ENCODE data around the gene TH. TPM values are rescaled to one million over a fixed set of nuclear protein-coding genes. Genes with fewer than 3 reads are reported as not detected.
"Not testable (repeated sequence)": the region's sequence is repeated elsewhere in the genome, so short reads cannot be mapped to it uniquely, and the experiment has no call there.

Gene TH
- total RNA-seq, 4 donors from 2014 or later, result 0.36 to 0.84 TPM; not detected in 2

DNA sequence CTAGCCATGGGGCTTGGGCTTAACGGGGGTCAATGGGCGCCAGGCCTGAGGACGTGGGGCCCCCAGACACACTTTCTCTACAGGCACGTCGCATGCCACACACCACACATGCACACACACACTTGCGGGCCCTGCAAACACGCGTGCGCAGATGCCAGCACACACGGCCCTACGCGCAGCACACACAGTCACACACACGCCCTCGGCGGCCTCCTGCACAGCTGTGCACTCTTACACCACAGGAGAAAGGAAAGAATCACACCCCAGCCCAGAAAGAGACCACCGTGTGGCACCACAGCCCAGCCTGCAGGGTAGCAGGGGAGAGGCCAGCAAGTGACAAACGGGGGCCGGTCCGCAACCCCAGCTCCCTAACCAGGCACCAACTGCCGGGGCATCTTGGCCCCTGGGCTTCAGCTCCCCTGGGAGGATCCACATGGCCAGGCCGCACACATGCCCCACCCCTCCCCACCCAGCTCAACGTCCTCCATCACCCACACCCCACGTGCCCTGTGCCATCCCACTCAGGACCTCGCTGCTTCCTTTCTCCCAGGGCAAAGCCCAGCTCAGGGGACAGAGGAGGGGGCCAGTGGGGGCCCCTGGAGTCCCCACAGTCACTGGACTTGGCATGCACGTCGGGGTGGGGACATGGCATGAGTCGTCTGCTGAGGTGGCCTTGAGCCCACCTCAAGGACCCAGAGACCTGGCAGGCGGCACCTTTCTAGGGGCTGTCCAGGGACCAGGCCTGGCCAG lies 26.3 kb upstream of the TH start:
- DNase-seq (ENCODE audit: low spot score in 2 of 2), result no peak
- 79 to 80% methylated on average over 24 to 28 of the region's 28 CpGs for WGBS, 2 donors
- no peak overlapping the region for H3K4me3 ChIP-seq (ENCODE audit: low read depth, poor library complexity, severe bottlenecking)
- TF ChIP-seq POLR2A (IDR thresholded peaks at IDR 0.05), result no peak
- TF ChIP-seq, protein P1, sequence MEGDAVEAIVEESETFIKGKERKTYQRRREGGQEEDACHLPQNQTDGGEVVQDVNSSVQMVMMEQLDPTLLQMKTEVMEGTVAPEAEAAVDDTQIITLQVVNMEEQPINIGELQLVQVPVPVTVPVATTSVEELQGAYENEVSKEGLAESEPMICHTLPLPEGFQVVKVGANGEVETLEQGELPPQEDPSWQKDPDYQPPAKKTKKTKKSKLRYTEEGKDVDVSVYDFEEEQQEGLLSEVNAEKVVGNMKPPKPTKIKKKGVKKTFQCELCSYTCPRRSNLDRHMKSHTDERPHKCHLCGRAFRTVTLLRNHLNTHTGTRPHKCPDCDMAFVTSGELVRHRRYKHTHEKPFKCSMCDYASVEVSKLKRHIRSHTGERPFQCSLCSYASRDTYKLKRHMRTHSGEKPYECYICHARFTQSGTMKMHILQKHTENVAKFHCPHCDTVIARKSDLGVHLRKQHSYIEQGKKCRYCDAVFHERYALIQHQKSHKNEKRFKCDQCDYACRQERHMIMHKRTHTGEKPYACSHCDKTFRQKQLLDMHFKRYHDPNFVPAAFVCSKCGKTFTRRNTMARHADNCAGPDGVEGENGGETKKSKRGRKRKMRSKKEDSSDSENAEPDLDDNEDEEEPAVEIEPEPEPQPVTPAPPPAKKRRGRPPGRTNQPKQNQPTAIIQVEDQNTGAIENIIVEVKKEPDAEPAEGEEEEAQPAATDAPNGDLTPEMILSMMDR (IDR thresholded peaks at IDR 0.05), result no peak
- intact Hi-C loops (cut with DNase I; ENCODE audit: low total_unique reads), result loop anchor here (5.0 to 10.0 kb wide), 3 partner anchors 99 to 697 kb away; no protein-coding TSS in a partner anchor

DNA sequence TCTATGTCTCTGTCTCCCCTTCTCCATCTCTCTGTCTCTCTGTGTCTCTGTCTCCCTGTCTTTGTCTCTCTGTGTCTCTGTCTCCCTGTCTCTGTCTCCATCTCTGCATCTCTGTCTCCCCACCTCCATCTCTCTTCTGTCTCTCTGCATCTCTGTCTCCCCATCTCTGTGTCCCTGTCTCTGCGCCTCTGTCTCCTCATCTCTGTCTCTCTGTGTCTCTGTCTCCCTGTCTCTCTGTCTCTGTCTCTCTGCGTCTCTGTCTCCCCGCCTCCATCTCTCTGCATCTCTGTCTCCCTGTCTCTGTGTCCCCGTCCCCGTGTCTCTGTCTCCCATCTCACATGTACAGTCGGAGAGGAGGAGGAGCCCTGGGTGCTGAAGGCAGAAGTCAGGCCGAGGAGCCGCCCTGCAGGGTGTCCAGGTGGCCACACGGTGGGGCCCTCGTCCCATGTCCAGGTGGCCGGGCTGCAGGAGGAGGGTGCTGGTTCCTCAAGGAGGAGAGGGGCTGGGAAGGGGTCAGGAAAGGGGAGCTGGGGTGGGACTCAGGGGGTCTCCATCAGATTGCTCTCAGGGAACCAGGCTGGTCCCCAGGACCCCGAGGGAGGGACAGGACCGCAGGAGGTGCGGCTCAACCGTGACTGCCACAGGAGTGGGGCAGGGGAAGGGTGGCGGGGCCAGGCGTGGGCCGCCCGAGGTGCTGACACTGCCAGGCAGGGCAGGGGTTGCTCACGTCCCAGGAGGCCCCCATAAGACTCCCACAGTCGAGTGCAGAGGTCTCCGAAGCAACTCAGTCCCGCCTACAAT lies 25.6 kb upstream of the TH start:
- TF ChIP-seq POLR2A (IDR thresholded peaks at IDR 0.05), result no peak
- TF ChIP-seq, protein P1 (IDR thresholded peaks at IDR 0.05), result peak in 1 of 3 donors; percentile 67
- no peak overlapping the region for H3K4me3 ChIP-seq (ENCODE audit: low read depth, poor library complexity, severe bottlenecking)
- intact Hi-C loops (cut with DNase I; ENCODE audit: low total_unique reads), result loop anchor here (5.0 to 10.0 kb wide), 3 partner anchors 100 to 698 kb away; no protein-coding TSS in a partner anchor
- WGBS, 2 donors, result 26% methylated on average over 19 to 21 of the region's 23 CpGs
- peak; percentile 71 to 94 for DNase-seq (ENCODE audit: low spot score in 2 of 2)

DNA sequence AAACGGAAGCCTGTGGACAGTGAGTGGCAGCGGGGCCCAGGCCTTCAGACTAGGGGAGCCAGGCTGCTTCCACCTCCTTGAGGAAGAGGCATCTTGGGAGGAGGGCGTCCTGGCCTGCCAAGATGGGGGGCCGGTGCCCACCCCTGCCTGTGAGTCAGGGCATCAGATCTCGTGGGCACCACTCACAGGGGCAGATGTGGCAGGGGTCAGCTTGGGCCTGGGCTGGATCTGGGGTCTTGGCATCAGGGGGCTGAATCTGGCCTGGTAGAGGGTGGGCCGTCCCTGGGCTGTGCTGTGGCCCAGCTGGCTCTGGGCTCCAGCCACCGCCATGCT lies 24.1 kb upstream of the TH start:
- intact Hi-C loops (cut with DNase I; ENCODE audit: low total_unique reads), result loop anchor here (5.0 to 10.0 kb wide), 3 partner anchors 102 to 699 kb away; no protein-coding TSS in a partner anchor
- TF ChIP-seq POLR2A (IDR thresholded peaks at IDR 0.05), result no peak
- 83 to 86% methylated on average over 6 to 7 of the region's 7 CpGs for WGBS, 2 donors
- no peak for DNase-seq (ENCODE audit: low spot score in 2 of 2)
- no peak overlapping the region for H3K4me3 ChIP-seq (ENCODE audit: low read depth, poor library complexity, severe bottlenecking)

DNA sequence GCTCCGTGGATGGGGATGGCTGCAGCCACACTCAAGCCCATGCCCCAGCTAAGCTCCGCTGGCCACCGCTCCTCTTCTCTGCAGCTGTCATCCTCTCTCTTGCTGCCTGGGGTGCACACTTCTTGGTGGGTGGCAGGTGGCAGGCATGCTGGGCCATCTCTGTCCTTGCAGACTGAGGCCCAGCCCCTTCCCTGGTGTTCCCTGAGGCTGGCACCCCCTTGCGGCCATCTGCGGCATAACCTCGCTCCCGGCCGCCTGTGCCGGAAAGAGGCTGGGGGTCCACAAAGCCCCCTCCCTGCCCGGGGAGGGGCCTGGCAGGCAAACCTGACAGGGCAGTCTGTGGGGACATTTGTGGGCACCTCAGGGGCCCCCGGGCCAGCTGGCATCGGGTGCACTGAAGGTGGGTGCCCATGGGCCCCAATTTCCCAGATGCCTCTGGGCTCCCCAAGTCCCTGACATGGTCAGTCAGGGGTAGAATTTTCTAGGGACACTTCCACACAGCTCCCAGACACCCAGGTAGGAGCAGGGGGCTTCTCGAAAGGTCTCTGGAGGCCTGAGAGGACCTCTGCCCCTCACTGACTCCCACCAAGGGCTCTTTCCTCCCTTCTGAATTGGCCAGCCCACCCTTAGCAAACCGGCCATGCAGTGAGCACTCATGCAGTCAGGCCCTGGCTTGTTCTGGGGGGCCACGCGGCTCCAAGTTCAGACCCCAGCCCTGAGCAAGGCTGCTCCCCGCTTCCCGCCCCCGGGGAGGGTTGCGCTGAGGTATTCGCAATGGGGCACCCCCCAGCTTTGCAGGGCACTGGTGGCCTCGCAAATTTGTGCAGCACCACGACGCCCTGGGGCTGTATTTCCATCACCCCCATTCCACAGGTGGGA lies 23.5 kb upstream of the TH start:
- WGBS, 2 donors, result 54 to 74% methylated on average over 9 to 21 of the region's 24 CpGs
- TF ChIP-seq POLR2A (IDR thresholded peaks at IDR 0.05), result no peak
- TF ChIP-seq, protein P1 (IDR thresholded peaks at IDR 0.05), result no peak
- intact Hi-C loops (cut with DNase I; ENCODE audit: low total_unique reads), result loop anchor here (5.0 to 10.0 kb wide), 3 partner anchors 102 to 700 kb away; no protein-coding TSS in a partner anchor
- DNase-seq (ENCODE audit: low spot score in 2 of 2), result no peak
- no peak overlapping the region for H3K4me3 ChIP-seq (ENCODE audit: low read depth, poor library complexity, severe bottlenecking)

DNA sequence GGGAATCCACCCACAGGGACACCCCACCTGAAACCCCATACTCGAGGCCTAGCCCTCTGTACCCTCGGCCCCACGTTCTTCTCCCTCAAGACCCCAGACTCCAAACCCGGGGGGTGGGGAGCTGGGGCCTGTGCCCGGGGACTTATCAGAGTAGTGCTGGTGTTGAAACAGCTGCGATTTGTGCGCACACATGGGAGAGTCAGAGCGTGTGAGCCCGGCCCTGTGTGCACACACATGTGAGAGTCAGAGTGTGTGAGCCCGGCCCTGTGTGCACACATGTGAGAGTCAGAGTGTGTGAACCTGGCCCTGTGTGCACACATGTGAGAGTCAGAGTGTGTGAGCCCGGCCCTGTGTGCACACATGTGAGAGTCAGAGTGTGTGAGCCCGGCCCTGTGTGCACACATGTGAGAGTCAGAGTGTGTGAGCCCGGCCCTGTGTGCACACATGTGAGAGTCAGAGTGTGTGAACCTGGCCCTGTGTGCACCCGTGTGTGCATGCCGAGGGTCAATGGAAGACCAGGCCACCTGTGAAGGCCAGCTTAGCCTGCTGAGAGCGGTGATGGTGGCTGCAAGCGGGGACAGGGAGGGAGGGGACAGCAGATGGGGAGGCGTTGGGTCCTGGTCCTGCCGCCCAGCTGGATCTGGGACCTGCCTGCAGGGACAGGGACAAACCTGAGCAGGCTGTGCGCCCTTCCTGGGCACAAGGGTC lies 22.4 kb upstream of the TH start:
- not testable (repeated sequence) for H3K4me3 ChIP-seq (ENCODE audit: low read depth, poor library complexity, severe bottlenecking); DNase-seq (ENCODE audit: low spot score in 2 of 2)
- intact Hi-C loops (cut with DNase I; ENCODE audit: low total_unique reads), result loop anchor here (10.0 kb wide), 1 partner anchor 701 kb away; no protein-coding TSS in a partner anchor
- WGBS, 2 donors, result 62 to 65% methylated on average over 8 to 9 of the region's 20 CpGs
